Brain microvascular endothelial cell (primary cell): ENCODE measurements around the gene KBTBD13.

Experiments
- DNase-seq: peaks from one replicate; pipeline ENCODE4 v3.0.0-alpha.2; 2020
- H3K27ac ChIP-seq: fragments of 250-450 bp; sonication (Bioruptor Pico); 2 replicates; pipeline ENCODE4 v1.5.1; 2020; ENCODE audit warnings: mild to moderate bottlenecking, moderate library complexity
- H3K27me3 ChIP-seq: fragments of 250-450 bp; sonication (Bioruptor Pico); replicated peaks from 2 replicates; pipeline ENCODE4 v1.5.1; 2020; ENCODE audit warnings: mild to moderate bottlenecking
- H3K36me3 ChIP-seq: fragments of 250-450 bp; sonication (Bioruptor Pico); replicated peaks from 2 replicates; pipeline ENCODE4 v1.5.1; 2020; ENCODE audit warnings: mild to moderate bottlenecking
- H3K4me3 ChIP-seq: 2 replicates; pipeline ENCODE4 v1.5.1; 2011; ENCODE audit warnings: low read depth, mild to moderate bottlenecking, control low read depth, low read length, moderate library complexity
- CTCF ChIP-seq: IDR thresholded peaks from 2 replicates; pipeline ENCODE4 v1.5.1; 2011; ENCODE audit warnings: low read depth, mild to moderate bottlenecking, moderate library complexity, low read length, control low read depth, inconsistent platforms; ENCODE audit errors: missing control alignments
- in situ Hi-C: cut with HindIII; loops from 2 replicates; pipeline ENCODE4 v1.10.0; 2017; ENCODE audit warnings: low sequenced_read_pairs, low pct_ligation_motif_present

Gene KBTBD13

GRCh38 chr15:65082303-65082953 lies 5.9 kb downstream of the KBTBD13 start:
- DNase-seq = no peak
- peaks cover 5% of the 10 kb centered on the region for H3K27me3 ChIP-seq
- H3K4me3 ChIP-seq = no peak overlapping the region
- in situ Hi-C loops = no loop called here
- H3K27ac ChIP-seq = no peak overlapping the region
- no peak for TF ChIP-seq CTCF
- no peaks in the 10 kb centered on the region for H3K36me3 ChIP-seq

GRCh38 chr15:65083262-65083701 lies 6.7 kb downstream of the KBTBD13 start:
- peak; percentile 58 for TF ChIP-seq CTCF
- Histone ChIP-seq H3K27ac (no peak overlapping the region), H3K27me3 (peaks cover 5% of the 10 kb centered on the region), H3K4me3 (no peak overlapping the region), H3K36me3 (no peaks in the 10 kb centered on the region)
- DNase-seq = no peak
- in situ Hi-C loops = no loop called here

GRCh38 chr15:65084500-65085206 lies 8.1 kb downstream of the KBTBD13 start:
- H3K36me3 ChIP-seq = no peaks in the 10 kb centered on the region
- no peak for TF ChIP-seq CTCF
- no peak for DNase-seq
- no peaks in the 10 kb centered on the region for H3K27me3 ChIP-seq
- H3K4me3 ChIP-seq = no peak overlapping the region
- in situ Hi-C loops = no loop called here
- H3K27ac ChIP-seq = no peak overlapping the region

GRCh38 chr15:65085207-65085753 lies 8.7 kb downstream of the KBTBD13 start:
- Histone ChIP-seq H3K27me3 (no peaks in the 10 kb centered on the region), H3K27ac (no peak overlapping the region), H3K36me3 (no peaks in the 10 kb centered on the region), H3K4me3 (no peak overlapping the region)
- no peak for DNase-seq
- in situ Hi-C loops = no loop called here
- TF ChIP-seq CTCF = no peak

- Histone ChIP-seq H3K36me3 (no peaks in the 10 kb centered on the region), H3K27me3 (no peaks in the 10 kb centered on the region), H3K27ac (no peak overlapping the region), H3K4me3 (no peak overlapping the region)
- DNase-seq = peak; percentile 15
- in situ Hi-C loops = no loop called here
- TF ChIP-seq CTCF = peak; percentile 77
These were observed 9.6 kb downstream of the KBTBD13 start for GRCh38 chr15:65085990-65086679.
